Activated CD4-positive, alpha-beta T cell treated with anti-CD3 and anti-CD28 coated beads, Interleukin-2, amount 10 ng/mL, durations not matched to agents 7 days and 5 days (primary cell): ENCODE data around the gene PRKN. TPM values are rescaled to one million over a fixed set of nuclear protein-coding genes. Genes with fewer than 3 reads are reported as not detected.
A peak's percentile ranks its signal among the peaks of the same experiment; 100 is the strongest.

ENCODE experiments used
- CTCF ChIA-PET: fragments of 350-600 bp; sonication (Branson Sonifier 250); formaldehyde crosslinking; loops from one replicate; lab custom pipeline; 2021; ENCODE audit warnings: antibody characterized with exemption; lab: Charles Lee
- POLR2A ChIA-PET: fragments of 350-600 bp; sonication (Branson Sonifier 250); formaldehyde crosslinking; loops from one replicate; lab custom pipeline; 2021; ENCODE audit warnings: antibody characterized with exemption; lab: Charles Lee
- DNase-seq: peaks from one replicate; pipeline ENCODE4 v3.0.0-alpha.2; 2020
- H3K27ac Mint-ChIP-seq: one replicate; pipeline ENCODE4 v1.8.0; 2021; ENCODE audit warnings: mild to moderate bottlenecking, moderate library complexity, mixed read lengths
- H3K27me3 Mint-ChIP-seq: one replicate; pipeline ENCODE4 v1.8.0; 2021; ENCODE audit warnings: mixed read lengths
- H3K36me3 Mint-ChIP-seq: one replicate; pipeline ENCODE4 v1.8.0; 2021; ENCODE audit warnings: low read depth, mixed read lengths
- H3K4me1 Mint-ChIP-seq: one replicate; pipeline ENCODE4 v1.8.0; 2021; ENCODE audit warnings: mixed read lengths
- H3K4me3 Mint-ChIP-seq: one replicate; pipeline ENCODE4 v1.8.0; 2021; ENCODE audit warnings: mild to moderate bottlenecking, moderate library complexity, mixed read lengths
- H3K9me3 Mint-ChIP-seq: one replicate; pipeline ENCODE4 v1.8.0; 2021; ENCODE audit warnings: mixed read lengths
- total RNA-seq, 2 experiments: library from RNA; stranded (reverse); gene quantifications; one replicate each; pipeline ENCODE4 v1.2.3, GENCODE V29; 2021

Gene PRKN
- total RNA-seq, 2 experiments from 2014 or later: 0.77 to 0.94 TPM

DNA sequence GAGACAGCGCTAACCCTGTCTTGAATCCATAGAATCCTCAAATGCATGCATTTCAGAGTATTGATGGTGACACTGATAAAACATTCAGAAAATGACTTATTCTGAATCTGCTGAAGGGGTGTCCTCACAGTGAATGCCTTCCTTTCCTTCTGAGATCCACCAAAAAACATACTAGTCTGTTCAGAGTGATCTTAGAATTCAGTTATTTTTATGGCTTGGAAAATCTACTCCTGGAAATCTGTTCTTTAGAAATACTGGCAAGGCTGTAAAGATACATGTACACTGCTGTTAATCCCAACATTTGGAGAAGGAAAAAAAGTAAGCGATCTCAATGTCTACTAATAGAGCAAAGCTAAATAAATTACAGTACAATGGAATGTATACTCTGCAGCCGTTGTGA is 781.1 kb downstream of the PRKN start:
- Mint-ChIP-seq H3K9me3 (no peaks in the 10 kb centered on the region), H3K4me3 (no peak overlapping the region), H3K4me1 (no peaks in the 10 kb centered on the region), H3K36me3 (no peaks in the 10 kb centered on the region), H3K27ac (no peak overlapping the region), H3K27me3 (no peaks in the 10 kb centered on the region)
- ChIA-PET POLR2A (no interaction called here), CTCF (no interaction called here)
- no peak for DNase-seq

DNA sequence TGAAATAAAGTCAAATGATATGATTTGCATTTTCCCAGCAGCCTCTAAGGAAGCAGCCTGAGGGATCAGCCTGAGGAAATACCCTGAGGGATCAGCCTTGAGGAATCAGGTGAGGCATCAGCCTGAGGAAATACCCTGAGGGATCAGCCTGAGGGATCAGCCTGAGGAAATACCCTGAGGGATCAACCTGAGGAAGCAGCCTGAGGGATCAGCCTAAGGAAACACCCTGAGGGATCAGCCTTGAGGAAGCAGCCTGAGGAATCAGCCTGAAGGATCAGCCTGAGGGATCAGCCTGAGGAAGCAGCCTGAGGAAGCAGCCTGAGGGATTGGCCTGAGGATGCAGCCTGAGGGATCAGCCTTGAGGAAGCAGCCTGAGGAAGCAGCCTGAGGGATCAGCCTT is 784.0 kb downstream of the PRKN start:
- ChIA-PET POLR2A (no interaction called here), CTCF (no interaction called here)
- Mint-ChIP-seq H3K36me3 (no peaks in the 10 kb centered on the region), H3K27me3 (no peaks in the 10 kb centered on the region), H3K27ac (no peak overlapping the region), H3K9me3 (no peaks in the 10 kb centered on the region), H3K4me3 (no peak overlapping the region), H3K4me1 (no peaks in the 10 kb centered on the region)
- DNase-seq: no peak

GRCh38 chr6:161941565-161941964 is 786.0 kb downstream of the PRKN start:
- no peak overlapping the region for H3K4me3 Mint-ChIP-seq
- no peak overlapping the region for H3K27ac Mint-ChIP-seq
- ChIA-PET CTCF (interaction anchor here (1.0 kb wide), 1 partner anchor 11 kb away, joined by 4 read pairs; no protein-coding TSS in a partner anchor), POLR2A (no interaction called here)
- H3K27me3 Mint-ChIP-seq: no peaks in the 10 kb centered on the region
- no peaks in the 10 kb centered on the region for H3K9me3 Mint-ChIP-seq
- no peaks in the 10 kb centered on the region for H3K36me3 Mint-ChIP-seq
- H3K4me1 Mint-ChIP-seq: no peaks in the 10 kb centered on the region
- no peak for DNase-seq

DNA sequence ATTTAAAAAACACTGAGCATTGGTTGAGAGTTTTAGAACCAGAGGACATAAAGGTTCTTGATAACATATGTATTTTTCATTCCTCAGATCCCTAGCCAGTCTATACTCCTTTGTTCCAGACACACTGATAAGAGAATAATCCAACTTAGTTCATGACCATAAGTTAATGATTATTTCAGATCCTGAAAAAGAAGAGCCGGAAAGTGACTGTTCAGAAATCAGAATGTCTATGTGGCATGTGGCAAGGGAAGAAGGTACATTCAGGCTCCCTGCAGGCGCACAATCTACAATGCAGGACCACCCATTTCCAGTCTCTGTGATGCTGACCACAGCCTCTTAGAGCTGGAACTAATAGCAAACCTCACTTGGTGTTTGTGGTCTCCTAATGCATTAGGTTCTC is 787.0 kb downstream of the PRKN start:
- CTCF ChIA-PET: no interaction called here
- Mint-ChIP-seq H3K36me3 (no peaks in the 10 kb centered on the region), H3K9me3 (peaks cover 3% of the 10 kb centered on the region), H3K4me3 (no peak overlapping the region), H3K27me3 (no peaks in the 10 kb centered on the region), H3K4me1 (no peaks in the 10 kb centered on the region), H3K27ac (no peak overlapping the region)
- POLR2A ChIA-PET: no interaction called here
- no peak for DNase-seq

- Mint-ChIP-seq H3K27me3 (no peaks in the 10 kb centered on the region), H3K4me1 (no peaks in the 10 kb centered on the region), H3K27ac (no peak overlapping the region), H3K9me3 (no peaks in the 10 kb centered on the region), H3K4me3 (no peak overlapping the region), H3K36me3 (no peaks in the 10 kb centered on the region)
- ChIA-PET POLR2A (no interaction called here), CTCF (no interaction called here)
- no peak for DNase-seq
Observed at GRCh38 chr6:161926324-161926723, 801.2 kb downstream of the PRKN start.

- Mint-ChIP-seq H3K36me3 (no peaks in the 10 kb centered on the region), H3K9me3 (no peaks in the 10 kb centered on the region), H3K27me3 (no peaks in the 10 kb centered on the region), H3K27ac (no peak overlapping the region), H3K4me1 (no peaks in the 10 kb centered on the region), H3K4me3 (no peak overlapping the region)
- POLR2A ChIA-PET: no interaction called here
- CTCF ChIA-PET: no interaction called here
- DNase-seq: no peak
Observed at GRCh38 chr6:161924516-161925116, 803.0 kb downstream of the PRKN start.

GRCh38 chr6:161922631-161923119 is 804.9 kb downstream of the PRKN start:
- Mint-ChIP-seq H3K36me3 (no peaks in the 10 kb centered on the region), H3K4me3 (no peak overlapping the region), H3K4me1 (no peaks in the 10 kb centered on the region), H3K9me3 (peaks cover 2% of the 10 kb centered on the region), H3K27ac (no peak overlapping the region), H3K27me3 (no peaks in the 10 kb centered on the region)
- ChIA-PET CTCF (no interaction called here), POLR2A (no interaction called here)
- DNase-seq: peak; percentile 9

DNA sequence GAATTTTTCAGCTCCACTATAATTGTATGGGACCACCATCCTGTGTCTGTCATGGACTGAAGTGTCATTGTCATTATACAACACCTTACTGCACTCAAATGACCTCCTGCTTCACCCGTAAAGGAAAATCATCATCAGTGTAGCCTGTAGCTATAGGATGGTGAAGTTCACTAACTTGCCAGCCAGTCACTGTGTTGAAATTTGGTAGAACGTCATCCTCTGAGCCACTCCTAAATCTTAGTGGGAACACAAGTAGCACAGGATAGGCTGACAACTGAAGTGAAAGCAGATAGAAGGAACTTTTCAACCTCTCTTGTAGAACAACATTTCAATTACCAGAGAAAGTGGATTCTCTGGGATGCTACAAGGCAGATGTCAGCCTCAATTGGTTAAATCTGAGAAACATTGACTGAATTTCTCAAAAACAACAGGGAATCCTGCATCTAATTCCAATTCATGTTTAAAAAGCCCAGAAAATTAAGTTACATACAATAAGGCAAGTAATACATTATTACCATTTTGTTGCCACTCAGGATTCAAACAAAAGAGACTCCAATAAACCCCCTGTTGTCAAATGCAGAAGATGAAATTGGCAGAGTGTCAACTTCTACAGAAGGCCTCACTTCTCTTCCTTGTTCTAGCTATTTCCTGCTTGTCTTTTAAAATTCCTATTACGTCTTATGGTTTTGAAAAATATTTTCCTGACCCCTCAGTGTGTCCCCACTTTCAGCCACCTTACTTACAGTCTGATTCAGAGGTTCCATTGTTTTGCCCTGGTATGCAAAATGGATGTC is 805.8 kb downstream of the PRKN start:
- ChIA-PET CTCF (no interaction called here), POLR2A (no interaction called here)
- Mint-ChIP-seq H3K4me3 (no peak overlapping the region), H3K27ac (no peak overlapping the region), H3K36me3 (no peaks in the 10 kb centered on the region), H3K4me1 (no peaks in the 10 kb centered on the region), H3K9me3 (peaks cover 2% of the 10 kb centered on the region), H3K27me3 (no peaks in the 10 kb centered on the region)
- no peak for DNase-seq

GRCh38 chr6:161919691-161920090 is 807.9 kb downstream of the PRKN start:
- H3K4me1 Mint-ChIP-seq: no peaks in the 10 kb centered on the region
- H3K27me3 Mint-ChIP-seq: no peaks in the 10 kb centered on the region
- H3K27ac Mint-ChIP-seq: no peak overlapping the region
- no peak overlapping the region for H3K4me3 Mint-ChIP-seq
- H3K36me3 Mint-ChIP-seq: no peaks in the 10 kb centered on the region
- H3K9me3 Mint-ChIP-seq: peaks cover 2% of the 10 kb centered on the region
- ChIA-PET CTCF (no interaction called here), POLR2A (no interaction called here)
- no peak for DNase-seq

DNA sequence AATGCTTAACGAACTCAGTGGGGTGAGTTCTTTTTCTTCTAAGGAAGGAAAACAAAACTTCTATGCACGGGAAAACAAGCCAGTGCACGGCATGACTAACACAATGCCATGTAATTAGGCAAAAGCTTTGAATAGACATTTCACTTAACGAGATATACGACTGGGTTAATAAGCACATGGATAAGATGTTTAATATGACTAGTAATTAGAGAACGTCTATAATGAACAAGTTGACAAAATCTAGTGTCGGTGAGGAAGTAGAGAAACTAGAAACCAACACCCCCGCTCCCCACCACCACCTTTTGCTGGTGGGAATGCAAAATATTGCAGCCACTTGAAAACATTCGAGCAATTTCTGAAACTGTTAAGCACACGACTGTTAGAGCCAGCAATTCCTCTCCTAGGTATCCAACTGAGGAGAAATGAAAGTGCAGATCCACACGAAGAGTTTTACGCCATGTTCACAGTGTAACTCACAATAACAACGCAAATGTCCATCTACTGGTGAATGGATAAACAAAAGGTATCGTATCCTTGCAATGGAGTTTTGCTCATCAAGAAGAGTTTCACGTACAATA is 808.8 kb downstream of the PRKN start:
- Mint-ChIP-seq H3K9me3 (peaks cover 2% of the 10 kb centered on the region), H3K36me3 (no peaks in the 10 kb centered on the region), H3K27ac (no peak overlapping the region), H3K4me3 (no peak overlapping the region), H3K27me3 (no peaks in the 10 kb centered on the region), H3K4me1 (no peaks in the 10 kb centered on the region)
- CTCF ChIA-PET: no interaction called here
- DNase-seq: no peak
- POLR2A ChIA-PET: no interaction called here

GRCh38 chr6:161918109-161918531 is 809.4 kb downstream of the PRKN start:
- ChIA-PET POLR2A (no interaction called here), CTCF (no interaction called here)
- DNase-seq: no peak
- peaks cover 2% of the 10 kb centered on the region for H3K9me3 Mint-ChIP-seq
- no peak overlapping the region for H3K4me3 Mint-ChIP-seq
- H3K27me3 Mint-ChIP-seq: no peaks in the 10 kb centered on the region
- H3K36me3 Mint-ChIP-seq: no peaks in the 10 kb centered on the region
- no peak overlapping the region for H3K27ac Mint-ChIP-seq
- no peaks in the 10 kb centered on the region for H3K4me1 Mint-ChIP-seq

- DNase-seq: no peak
- no peaks in the 10 kb centered on the region for H3K4me1 Mint-ChIP-seq
- peaks cover 2% of the 10 kb centered on the region for H3K9me3 Mint-ChIP-seq
- no peak overlapping the region for H3K4me3 Mint-ChIP-seq
- no peak overlapping the region for H3K27ac Mint-ChIP-seq
- POLR2A ChIA-PET: no interaction called here
- CTCF ChIA-PET: no interaction called here
- H3K36me3 Mint-ChIP-seq: no peaks in the 10 kb centered on the region
- H3K27me3 Mint-ChIP-seq: no peaks in the 10 kb centered on the region
Observed at GRCh38 chr6:161917645-161918044, 809.9 kb downstream of the PRKN start.

GRCh38 chr6:161915456-161915964 is 812.1 kb downstream of the PRKN start:
- Mint-ChIP-seq H3K4me3 (no peak overlapping the region), H3K27ac (no peak overlapping the region), H3K27me3 (no peaks in the 10 kb centered on the region), H3K36me3 (no peaks in the 10 kb centered on the region), H3K4me1 (no peaks in the 10 kb centered on the region), H3K9me3 (peaks cover 2% of the 10 kb centered on the region)
- no peak for DNase-seq
- ChIA-PET CTCF (no interaction called here), POLR2A (no interaction called here)
